HG03175 (cell line): Measurements from ENCODE around the gene FBRSL1.

Source experiments
- ATAC-seq: cut with Tn5 transposase; IDR thresholded peaks from one replicate; pipeline ENCODE4 v1.9.1; 2021; ENCODE audit warnings: mild to moderate bottlenecking, moderate library complexity; ENCODE audit not compliant: unreplicated experiment

The FBRSL1 gene

DNA sequence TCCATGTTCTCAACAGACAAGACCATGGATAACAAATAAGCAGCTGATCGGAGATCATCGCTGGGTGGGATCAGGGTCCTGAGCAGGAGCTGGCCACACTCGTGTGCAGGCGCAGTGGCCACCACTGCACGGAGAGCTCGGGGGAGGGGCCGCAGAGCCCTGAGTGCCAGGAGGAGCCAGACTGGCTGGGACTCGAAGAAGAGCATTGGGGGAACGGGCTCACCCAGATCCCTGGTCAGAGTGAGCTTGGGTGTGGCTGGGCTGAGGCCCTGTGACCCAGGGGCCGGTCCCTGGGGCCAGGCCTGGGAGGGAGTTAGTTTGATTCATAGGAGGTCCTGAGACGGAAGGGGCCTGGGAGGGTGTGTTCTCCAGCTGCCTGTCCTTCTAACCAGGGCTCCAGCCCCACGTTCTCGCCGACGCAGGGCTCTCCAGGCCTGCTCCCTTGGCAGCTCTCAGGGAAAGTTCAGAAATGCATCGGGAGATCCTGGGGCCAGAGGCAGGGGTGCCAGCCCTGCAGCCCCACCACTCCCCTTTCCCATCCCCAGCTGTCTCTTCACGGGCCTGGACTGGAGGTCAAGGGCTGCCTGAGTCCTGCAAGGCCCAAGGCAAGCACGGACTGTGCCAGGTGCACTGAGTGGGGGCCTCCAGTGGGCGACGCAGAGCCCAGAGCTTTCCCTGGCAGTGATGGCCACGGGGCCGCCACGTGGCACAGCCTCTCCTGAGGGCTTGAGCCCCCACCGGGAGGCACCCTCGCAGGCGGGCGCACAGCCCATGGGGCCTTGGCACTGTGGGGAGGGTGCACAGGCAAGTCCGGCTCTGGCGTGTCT lies 48.1 kb downstream of the FBRSL1 start:
- ATAC-seq, result no peak

DNA sequence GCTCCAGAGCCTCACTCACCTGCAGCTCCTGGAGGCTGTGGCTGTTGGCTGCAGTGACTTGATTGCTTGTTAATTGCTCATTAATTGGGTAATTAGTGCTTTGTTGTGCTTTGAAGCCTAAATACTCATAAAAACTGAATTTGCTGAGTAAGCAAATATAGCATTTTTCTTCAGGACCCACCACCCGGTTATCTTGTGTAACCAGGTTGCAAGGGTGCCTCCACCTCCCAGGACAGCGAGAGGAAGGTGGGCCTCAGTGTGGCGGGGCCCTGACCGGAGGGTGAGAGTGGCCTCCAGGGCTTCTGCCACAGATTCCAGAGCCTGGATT lies 48.7 kb downstream of the FBRSL1 start:
- no peak for ATAC-seq

DNA sequence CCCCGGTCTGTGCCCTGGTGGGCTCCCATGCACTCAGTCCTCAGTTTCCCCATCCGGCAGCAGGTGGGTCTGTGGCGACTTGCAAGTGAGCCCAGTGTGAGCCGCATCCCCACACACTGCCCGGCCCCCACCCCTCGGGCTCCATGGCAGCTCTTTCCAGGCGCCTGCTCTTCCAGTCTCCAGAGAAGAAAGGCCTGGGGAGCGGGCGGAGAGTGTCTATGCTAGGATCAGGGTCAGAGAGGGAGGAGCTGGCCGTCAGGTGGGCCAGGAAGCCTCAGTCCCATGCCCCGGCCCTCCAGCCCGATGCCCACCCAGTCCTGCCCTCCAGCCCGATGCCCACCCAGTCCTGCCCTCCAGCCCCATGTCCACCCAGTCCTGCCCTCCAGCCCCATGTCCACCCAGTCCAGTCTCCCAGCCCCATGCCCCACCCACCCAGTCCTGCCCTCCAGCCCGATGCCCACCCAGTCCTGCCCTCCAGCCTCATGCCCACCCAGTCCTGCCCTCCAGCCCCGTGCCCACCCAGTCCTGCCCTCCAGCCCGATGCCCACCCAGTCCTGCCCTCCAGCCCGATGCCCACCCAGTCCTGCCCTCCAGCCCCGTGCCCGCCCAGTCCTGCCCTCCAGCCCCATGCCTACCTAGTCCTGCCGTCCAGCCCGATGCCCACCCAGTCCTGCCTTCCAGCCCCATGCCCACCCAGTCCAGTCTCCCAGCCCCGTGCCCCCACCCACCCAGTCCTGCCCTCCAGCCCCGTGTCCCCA lies 49.2 kb downstream of the FBRSL1 start:
- no peak for ATAC-seq

DNA sequence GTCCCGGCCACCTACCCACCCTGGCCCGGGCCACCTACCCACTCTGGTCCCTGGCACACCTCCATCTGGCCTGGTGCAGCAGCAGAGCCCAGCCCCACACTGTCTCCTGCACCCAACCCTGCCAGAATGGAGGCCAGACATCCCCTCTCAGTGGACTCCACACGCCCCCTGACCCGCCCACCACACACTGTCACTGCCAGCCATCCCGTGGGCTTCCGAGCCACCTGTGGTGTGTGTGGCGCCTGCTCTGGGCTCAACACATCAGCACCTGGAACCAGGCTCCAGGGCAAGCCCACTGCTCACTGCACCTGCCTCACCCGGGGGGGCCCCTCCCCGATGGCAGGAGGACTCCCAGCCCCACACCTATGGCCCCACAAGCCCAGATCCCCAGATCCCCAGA lies 50.5 kb downstream of the FBRSL1 start:
- no peak for ATAC-seq

DNA sequence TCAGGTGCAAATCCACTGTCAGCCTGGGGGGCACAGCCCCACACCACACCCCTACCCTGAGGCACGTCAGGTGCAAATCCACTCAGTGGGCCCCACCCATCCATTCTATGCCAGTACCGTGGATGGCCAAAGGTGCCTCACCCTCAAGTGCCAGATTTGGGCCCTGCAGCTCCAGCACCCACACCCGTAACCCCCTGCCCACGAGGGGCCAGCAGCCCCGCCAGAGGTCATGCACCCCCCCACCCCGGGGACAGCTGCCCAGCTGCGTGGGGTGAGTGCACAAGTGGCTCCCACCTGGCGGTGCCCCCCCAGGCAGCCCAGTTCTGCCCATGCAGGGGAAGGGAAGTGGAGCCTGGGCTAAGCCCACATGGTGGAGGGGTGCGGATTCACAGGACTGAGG lies 51.2 kb downstream of the FBRSL1 start:
- ATAC-seq, result no peak

DNA sequence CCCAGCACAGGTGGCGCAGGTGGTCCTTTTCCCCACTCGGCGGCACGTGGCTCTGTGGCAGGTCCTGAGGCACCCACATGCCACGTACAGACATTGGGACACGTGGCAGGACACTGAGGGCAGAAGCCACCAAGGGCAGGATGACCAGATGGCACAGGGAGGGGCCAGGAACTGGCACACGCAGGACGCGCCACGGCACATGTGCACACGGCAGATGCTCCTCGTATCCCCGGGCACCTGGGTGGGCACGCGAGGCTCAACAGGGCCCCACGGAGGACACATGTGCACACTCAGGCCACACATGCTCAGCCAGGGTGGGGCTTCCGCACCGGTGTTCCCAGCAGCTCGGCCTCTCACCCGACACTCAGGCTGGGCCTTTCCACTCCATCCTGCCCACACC lies 52.0 kb downstream of the FBRSL1 start:
- ATAC-seq, result no peak

DNA sequence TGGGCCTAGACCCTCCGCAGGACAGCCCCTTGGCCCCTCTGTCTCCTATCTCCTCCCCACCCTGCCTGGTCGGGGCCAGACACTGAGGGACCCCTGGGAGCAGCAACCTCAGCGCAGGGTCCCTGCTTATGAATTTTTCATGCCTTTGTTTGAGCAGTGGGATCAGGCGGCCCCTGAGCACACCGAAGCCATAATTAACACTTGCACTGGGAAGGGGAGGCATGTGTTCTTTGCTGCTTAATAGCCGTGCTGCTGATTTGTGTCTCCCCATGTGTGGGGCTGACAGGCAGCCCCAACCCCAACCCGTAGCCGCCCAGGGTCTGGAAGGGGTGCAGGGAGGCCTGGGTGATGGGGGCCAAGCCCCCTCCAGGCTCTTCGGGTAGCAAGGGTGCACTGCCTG lies 52.7 kb downstream of the FBRSL1 start:
- no peak for ATAC-seq

DNA sequence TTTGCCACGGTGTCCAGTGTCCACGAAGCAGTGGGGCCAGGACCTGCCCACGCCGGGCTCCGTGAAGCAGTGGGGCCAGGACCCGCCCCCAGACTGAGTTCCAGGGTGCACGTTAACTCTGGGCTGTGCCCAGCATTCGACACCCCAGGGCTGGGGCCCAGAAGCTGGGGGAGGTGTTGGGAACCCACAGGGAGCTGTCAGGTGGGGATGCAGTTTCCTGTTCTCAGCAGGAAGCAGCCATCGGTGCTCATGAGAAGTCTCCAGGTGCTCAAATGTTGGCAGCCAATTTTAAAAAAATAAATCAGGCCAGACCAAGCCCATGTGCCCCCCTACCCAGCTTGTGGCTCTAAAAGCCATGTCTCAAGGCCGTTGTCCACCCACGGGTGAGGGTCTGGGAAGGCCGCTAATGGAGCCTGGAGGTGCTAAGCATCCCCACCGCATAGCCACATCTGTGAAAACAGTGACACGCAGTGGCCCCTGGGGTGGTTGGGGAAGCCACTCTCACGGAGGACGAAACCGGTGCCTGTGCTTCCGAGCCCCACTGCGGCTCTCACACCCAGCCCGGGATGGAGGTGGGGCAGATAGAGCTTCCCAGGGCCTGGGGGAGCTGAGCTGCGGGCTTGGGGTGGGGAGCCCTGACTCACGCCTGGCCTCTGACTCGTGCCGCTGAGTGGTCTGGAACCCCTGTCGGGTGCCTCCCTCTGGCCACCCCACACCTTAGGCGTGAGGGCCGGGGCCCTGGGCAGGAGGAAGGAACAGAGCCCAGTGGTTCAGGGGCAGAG lies 53.5 kb downstream of the FBRSL1 start:
- no peak for ATAC-seq

DNA sequence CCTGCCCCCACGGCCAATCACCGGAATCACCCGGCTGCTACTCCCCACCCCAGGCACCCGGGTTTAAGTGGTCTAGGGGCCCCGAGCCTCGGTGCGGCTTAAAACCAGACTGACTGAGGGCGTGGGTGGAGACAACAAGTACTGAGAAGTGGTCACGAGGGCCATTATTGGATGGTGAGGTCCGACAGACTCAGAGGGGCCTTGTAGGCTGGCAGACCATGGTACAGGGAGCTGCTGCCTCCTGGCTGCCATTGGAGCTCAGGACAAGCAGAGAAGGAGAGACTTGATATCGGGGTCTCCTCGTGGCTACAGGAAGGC lies 54.1 kb downstream of the FBRSL1 start:
- no peak for ATAC-seq

DNA sequence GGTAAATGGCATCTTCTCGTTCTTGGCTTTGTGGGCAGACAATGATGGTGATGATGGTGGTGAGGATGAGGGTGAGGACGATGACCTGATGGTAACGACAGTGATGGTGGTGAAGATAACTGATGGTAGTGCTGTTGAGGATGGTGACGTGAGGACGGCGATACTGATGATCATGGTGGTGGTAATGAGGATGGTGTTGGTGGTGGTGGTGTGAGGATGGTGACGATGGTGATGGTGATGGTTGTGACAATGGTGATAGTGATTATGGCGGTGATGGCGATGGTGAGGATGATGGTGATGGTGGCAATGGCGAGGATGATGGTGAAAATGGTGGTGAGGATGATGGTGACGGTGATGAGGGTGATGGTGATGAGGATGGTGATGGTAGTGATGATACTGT lies 54.5 kb downstream of the FBRSL1 start:
- ATAC-seq, result no peak

DNA sequence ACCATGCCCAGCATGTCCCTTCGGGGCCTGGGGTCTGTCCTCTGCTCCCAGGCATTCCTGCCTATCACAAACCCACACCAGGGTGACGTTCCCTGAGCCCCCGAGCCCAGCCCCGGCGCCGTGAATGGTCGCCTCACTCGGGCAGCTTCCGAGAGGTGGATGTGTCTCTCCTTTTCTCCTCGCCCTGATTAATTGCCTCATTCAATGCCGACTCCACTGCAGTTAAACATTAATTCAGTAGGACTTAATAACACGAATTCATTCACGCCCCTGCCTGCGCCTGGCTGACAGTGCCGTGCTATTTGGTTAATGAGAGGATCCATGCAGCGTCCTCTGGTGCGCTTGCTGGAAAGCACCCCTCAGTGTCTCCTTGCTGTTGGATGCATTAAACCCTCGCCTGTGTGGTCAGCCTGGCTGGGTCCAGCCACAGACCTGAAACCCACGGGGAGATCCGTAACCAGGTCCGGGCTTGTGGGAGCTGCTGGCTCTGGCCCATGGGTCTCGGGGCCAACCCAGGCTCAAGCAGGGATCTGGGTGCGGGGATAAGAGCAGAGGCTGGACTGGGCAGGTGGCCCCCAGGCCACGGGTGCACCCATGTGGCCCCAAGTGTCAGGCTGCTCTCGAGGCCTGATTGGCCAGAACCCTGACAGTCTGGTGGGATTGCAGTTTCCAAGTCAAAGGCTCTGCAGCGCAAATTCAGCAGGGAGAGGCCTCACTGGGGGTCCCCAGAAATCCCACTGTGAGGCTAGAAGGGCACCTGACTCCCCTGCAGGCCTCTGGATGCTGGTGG lies 55.4 kb downstream of the FBRSL1 start:
- ATAC-seq, result no peak

DNA sequence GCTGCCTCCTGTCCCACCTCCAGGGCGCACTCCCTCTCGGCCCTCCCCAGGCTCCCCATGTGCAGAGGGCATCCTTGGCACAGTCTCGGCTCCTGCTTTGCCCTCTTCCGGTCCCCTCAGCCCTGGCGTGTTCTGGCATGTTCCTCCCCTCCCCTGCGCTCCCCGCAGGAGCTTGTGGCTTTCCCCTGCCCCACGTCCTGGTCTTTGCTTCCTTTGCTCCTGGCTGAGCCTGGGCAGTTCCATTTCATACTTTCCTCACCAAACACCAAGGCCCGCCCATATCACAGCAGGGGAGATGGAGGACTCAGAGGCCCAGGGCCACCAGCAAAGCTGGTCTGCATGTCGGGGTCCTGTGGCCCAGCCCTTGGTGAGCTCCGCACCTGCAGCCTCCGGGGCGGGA lies 56.0 kb downstream of the FBRSL1 start:
- ATAC-seq, result no peak

DNA sequence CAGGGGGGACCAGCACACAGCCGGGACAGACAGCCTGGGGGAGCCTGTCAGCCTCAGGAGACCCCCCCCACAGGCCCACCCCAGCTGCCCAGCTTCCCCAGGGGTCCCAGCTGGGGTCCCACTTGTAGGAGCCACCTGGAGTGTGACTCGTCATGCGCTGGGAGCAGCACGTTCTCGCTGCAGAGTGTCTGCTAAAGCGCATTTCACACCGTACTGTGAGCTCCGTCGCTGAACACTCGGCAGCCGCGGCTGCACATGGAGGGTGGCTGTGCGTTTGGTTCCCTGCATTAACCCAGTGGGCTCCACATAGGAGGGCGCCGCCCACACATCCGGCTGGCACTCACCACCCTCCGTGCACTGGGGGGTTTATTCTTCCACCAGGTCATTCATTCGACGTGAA lies 56.7 kb downstream of the FBRSL1 start:
- no peak for ATAC-seq

DNA sequence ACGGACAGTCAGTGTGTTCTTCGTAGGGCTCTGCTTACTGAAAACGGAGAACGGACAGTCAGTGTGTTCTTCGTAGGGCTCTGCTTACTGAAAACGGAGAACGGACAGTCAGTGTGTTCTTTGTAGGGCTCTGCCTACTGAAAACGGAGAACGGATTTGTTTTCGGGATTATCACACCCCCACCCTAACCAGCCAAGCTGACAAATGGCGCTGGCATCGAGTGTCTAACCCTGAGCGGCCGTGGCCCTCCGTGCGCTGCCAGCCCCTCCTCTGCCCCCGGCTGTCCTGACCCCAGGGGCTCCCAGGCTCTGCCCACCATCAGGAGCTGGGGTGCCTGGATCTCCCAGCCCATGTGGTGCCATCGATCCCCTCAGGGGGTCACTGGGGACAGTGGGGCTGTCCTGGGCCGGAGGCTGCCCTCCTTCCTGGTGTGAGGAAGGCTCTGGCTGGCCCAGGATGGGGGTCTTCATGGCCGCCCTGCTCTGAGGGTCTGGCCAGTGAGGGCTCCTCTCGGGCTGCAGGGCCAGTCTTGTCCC lies 57.3 kb downstream of the FBRSL1 start:
- ATAC-seq, result no peak

DNA sequence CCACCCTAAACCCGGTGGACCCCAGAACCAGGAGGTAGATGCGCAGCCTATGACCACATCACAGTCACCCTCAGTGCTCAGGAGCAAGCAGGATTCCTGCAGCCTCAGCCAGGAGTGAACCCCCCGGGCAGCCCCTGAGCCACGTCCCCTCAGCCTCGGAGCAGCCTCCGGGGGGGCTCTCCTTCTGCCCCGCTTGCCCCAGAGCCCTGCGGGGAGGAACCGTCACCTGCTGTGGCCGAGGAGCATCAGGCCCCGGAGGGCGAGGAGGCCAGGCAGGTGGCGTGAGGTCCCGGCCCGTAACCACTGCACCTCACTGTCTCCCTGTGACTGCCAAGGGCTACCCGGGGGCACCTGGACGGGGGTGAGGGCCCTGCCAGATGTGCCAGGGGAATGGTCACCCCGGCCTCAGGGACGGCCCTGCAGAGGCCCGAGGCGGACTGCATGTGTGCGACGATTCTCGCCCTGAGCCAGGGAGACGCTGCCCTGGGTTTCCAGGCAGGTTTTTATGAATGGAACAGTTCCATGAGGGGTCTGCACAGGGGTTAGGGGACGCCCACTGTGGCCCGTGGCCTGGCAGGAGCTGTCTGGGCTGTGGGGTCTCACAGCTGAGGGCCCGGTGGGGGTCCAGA lies 58.6 kb downstream of the FBRSL1 start:
- no peak for ATAC-seq

DNA sequence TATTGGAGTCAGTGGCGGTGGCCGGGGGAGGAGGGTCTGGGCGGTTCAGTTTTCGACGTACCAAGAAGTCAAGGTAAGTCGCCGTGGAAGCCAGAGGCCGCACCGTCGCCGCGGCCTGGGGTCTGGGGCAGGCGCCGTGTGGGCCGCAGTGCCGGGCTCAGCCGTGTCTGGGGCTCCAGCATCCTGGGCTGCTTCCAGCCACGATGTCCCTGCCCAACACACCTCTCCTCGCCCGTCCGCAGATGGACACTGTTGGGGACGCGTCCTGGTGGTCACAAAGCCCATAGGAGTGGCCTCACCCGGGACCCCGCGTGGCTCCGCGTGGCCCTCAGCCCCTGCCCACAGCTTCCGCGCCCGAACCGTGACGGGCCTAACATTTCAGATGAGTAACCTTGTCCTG lies 59.1 kb downstream of the FBRSL1 start:
- no peak for ATAC-seq

DNA sequence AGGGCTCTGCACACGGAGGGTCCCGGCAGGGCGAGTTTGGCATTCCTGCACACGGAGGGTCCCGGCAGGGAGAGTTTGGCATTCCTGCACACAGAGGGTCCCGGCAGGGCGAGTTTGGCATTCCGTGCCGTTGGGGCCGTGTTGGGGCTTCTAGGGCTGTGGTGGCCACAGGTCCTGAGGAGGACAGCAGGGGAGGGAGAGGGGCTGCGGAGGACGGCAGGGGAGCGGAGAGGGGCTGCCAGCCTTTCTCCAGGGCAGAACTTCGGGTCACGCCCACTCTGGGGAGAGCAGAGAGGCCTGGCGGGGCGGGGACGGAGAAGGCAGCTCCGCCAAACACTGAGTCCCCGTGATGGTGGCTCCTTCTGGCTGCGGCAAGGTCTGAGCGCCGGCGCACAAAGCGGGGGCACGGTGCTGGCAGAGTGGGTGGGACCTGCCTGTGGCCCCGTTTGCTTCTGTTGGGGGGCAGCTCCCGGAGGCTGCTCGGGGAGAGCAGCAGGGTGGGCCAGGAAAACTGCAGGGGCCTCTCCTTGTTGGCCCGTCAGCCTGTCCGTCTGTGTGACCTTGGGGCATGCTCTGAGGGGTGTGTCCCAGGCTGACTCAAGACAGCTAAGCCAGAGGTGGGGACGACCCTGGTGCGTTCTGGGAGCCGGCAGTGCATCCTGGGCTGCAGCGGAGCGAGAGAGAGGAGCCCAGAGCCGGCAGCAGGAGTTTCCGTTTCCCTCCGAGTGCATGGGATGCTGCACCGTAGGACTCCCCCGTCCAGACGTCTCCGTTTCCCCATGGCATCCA lies 60.3 kb downstream of the FBRSL1 start:
- no peak for ATAC-seq

DNA sequence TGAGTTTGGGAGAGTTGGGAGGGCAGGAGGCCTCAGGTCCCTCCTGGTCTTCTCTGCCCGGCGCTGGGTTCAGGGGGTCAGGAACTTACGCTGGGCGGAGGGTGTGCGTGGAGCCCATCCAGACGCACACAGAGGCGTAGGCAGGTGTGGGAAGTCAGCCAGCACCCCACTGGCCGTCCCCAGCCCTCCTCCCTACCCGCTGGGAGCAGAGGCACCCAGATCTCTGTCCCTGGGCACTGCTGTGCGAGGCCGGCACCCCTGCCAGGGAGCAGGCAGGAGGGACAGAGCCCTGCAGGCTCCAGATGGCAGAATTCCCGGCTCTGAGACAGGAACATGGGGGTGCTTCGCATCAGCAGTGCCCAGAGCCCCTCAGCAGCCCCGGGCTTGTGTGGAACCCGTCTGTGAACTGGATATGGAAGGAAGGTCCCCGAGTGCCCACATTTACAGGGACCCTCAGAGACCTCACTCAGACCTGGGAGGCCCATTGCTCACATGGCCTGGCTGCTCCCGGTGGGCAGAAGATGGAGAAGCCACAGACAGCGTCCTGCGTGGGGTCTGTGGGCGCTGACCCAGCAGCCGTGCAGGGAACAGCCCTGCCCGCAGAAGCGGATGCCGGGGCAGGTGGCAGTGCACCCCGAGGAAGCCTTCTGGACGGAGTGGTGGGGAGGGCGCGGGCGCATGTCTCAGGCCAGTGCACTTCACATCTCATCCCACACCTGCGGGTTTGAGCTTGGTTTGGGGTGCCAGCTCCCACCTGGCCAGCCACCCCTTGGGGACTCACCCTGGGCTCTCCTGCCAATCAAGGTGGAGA lies 61.1 kb downstream of the FBRSL1 start:
- ATAC-seq, result no peak

DNA sequence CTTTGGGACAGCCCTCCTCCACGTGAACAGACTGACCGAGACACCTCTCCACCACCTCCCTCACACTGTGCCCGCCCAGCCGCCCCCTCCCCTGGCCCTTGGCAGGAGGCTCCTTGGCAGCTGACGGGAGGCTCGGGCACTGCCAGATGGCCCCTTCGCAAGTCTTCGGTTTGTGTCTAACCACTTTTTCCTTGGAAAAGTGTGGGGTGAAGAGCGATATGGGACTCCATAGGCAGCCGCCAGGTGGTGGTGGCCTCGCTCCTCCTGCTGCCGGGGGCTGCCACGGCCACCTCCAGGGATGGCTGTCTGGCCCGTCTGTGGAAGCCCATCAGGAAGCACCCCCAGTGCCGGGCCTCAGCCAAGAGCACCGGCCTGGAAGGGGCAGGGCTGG lies 61.7 kb downstream of the FBRSL1 start:
- no peak for ATAC-seq
